Mesothelial cell of epicardium (in vitro differentiated cells): ENCODE measurements around the gene LAG3. TPM values are rescaled to one million over a fixed set of nuclear protein-coding genes. Genes with fewer than 3 reads are reported as not detected.
"Not testable (repeated sequence)": the region's sequence is repeated elsewhere in the genome, so short reads cannot be mapped to it uniquely, and the experiment has no call there.

Experiments
- DNase-seq, 2 experiments: peaks; one replicate each; pipeline ENCODE4 v3.0.0; 2021; ENCODE audit warnings: low spot score in 2 of 2; ENCODE audit not compliant: unreplicated experiment in 2 of 2
- H3K27ac Mint-ChIP-seq: 2 replicates; pipeline ENCODE4 v1.8.0; 2021; ENCODE audit warnings: mixed read lengths
- H3K27me3 Mint-ChIP-seq: 2 replicates; pipeline ENCODE4 v1.8.0; 2021; ENCODE audit warnings: low read depth, mixed read lengths
- H3K36me3 Mint-ChIP-seq: 2 replicates; pipeline ENCODE4 v1.8.0; 2021; ENCODE audit warnings: mixed read lengths
- H3K4me1 Mint-ChIP-seq: 2 replicates; pipeline ENCODE4 v1.8.0; 2021; ENCODE audit warnings: mixed read lengths
- H3K4me3 Mint-ChIP-seq: 2 replicates; pipeline ENCODE4 v1.8.0; 2021; ENCODE audit warnings: mild to moderate bottlenecking, moderate library complexity, mixed read lengths
- H3K9me3 Mint-ChIP-seq: 2 replicates; pipeline ENCODE4 v1.8.0; 2021; ENCODE audit warnings: mixed read lengths
- total RNA-seq: library from RNA; stranded (reverse); gene quantifications from 3 replicates; pipeline ENCODE4 v1.2.1, GENCODE V29; 2021
- TF ChIP-seq, protein P1 (sequence below): fragments of 200-600 bp; sonication (generic); IDR thresholded peaks from one replicate; pipeline ENCODE4 v1.5.0; 2021; ENCODE audit warnings: antibody characterized with exemption; ENCODE audit not compliant: unreplicated experiment

Gene LAG3
- total RNA-seq, 1 donor from 2014 or later: 3.8 TPM

- no peaks in the 10 kb centered on the region for H3K9me3 Mint-ChIP-seq
- H3K36me3 Mint-ChIP-seq: peaks cover 10% of the 10 kb centered on the region
- TF ChIP-seq, protein P1, sequence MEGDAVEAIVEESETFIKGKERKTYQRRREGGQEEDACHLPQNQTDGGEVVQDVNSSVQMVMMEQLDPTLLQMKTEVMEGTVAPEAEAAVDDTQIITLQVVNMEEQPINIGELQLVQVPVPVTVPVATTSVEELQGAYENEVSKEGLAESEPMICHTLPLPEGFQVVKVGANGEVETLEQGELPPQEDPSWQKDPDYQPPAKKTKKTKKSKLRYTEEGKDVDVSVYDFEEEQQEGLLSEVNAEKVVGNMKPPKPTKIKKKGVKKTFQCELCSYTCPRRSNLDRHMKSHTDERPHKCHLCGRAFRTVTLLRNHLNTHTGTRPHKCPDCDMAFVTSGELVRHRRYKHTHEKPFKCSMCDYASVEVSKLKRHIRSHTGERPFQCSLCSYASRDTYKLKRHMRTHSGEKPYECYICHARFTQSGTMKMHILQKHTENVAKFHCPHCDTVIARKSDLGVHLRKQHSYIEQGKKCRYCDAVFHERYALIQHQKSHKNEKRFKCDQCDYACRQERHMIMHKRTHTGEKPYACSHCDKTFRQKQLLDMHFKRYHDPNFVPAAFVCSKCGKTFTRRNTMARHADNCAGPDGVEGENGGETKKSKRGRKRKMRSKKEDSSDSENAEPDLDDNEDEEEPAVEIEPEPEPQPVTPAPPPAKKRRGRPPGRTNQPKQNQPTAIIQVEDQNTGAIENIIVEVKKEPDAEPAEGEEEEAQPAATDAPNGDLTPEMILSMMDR: no peak
- DNase-seq: no peak
- H3K27me3 Mint-ChIP-seq: no peaks in the 10 kb centered on the region
- H3K4me1 Mint-ChIP-seq: peaks cover 5% of the 10 kb centered on the region
- no peak overlapping the region for H3K4me3 Mint-ChIP-seq
- no peak overlapping the region for H3K27ac Mint-ChIP-seq
These were observed 29.5 kb upstream of the LAG3 start for GRCh38 chr12:6742834-6743233.

- DNase-seq, H3K4me1 Mint-ChIP-seq, H3K9me3 Mint-ChIP-seq, H3K27ac Mint-ChIP-seq, H3K4me3 Mint-ChIP-seq, H3K27me3 Mint-ChIP-seq: not testable (repeated sequence)
- peaks cover 15% of the 10 kb centered on the region for H3K36me3 Mint-ChIP-seq
These were observed 29.0 kb upstream of the LAG3 start for GRCh38 chr12:6743300-6743699.

DNA sequence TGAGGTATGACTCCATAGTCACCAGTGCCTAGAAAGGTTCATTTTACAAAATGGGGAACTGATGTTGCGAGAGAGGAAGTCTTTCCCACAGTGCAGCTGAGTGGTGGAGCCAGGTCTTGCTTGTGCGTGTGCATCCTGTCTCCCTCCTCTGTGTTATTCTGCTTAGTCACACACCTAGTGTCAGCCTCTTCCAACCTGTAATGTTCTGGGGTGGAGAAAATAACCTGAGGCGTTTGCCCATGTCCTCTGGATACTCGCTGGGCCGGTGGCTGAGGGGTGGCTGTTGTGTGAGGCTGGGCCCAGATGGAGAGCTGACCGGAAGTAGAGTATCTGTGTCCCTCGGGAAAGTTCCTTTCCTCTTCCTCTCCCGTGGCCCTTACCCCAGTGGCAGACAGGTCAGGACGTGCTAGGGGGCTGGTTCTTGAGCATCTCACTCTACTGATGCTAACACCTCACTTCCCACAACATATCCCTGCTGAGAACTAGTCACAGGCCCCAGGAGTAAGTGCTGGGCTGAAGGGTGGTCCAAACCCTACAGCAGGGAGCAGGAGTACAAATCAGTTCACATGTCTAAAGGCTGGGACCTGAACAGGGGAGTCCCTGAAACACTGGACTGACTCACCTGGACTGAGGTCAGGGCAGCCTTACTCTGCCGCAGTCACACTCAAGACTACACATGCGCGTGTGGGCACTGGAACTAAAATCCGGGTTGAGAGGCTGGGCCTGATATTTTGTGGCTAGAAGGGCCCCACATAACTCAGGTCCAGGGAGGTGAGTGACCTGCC lies 26.4 kb upstream of the LAG3 start:
- no peaks in the 10 kb centered on the region for H3K9me3 Mint-ChIP-seq
- H3K4me1 Mint-ChIP-seq: peaks cover 7% of the 10 kb centered on the region
- H3K27ac Mint-ChIP-seq: peak overlapping the region; percentile 1
- H3K4me3 Mint-ChIP-seq: no peak overlapping the region
- TF ChIP-seq, protein P1: no peak
- DNase-seq: no peak
- no peaks in the 10 kb centered on the region for H3K27me3 Mint-ChIP-seq
- H3K36me3 Mint-ChIP-seq: peaks cover 32% of the 10 kb centered on the region

DNA sequence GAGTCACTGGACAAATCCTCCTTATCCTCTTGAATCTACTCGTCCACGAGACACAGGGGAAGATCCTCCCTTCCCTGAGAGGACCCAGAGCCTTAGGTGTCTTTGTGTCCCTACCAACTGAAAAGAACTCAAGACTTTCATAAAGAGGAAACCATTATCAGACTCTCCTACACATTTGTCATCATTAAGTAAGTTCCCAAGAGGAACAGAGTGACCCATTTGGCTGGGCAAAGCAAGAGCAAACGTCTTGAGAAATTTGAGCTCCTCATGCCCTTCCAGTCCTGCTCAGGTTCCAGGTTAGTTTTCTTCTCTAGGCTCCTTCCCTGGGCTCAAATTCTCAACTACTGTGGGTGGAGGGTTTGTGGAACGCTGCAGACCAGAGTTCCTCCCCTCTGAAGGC lies 25.1 kb upstream of the LAG3 start:
- Mint-ChIP-seq H3K27ac (no peak overlapping the region), H3K27me3 (no peaks in the 10 kb centered on the region), H3K4me3 (no peak overlapping the region), H3K36me3 (peaks cover 32% of the 10 kb centered on the region), H3K9me3 (no peaks in the 10 kb centered on the region), H3K4me1 (peaks cover 14% of the 10 kb centered on the region)
- DNase-seq: no peak
- TF ChIP-seq, protein P1: no peak

- TF ChIP-seq, protein P1: no peak
- H3K4me1 Mint-ChIP-seq: peaks cover 15% of the 10 kb centered on the region
- H3K27ac Mint-ChIP-seq: no peak overlapping the region
- H3K9me3 Mint-ChIP-seq: no peaks in the 10 kb centered on the region
- no peak for DNase-seq
- no peak overlapping the region for H3K4me3 Mint-ChIP-seq
- peaks cover 32% of the 10 kb centered on the region for H3K36me3 Mint-ChIP-seq
- H3K27me3 Mint-ChIP-seq: no peaks in the 10 kb centered on the region
These were observed 23.6 kb upstream of the LAG3 start for GRCh38 chr12:6748761-6749160.

DNA sequence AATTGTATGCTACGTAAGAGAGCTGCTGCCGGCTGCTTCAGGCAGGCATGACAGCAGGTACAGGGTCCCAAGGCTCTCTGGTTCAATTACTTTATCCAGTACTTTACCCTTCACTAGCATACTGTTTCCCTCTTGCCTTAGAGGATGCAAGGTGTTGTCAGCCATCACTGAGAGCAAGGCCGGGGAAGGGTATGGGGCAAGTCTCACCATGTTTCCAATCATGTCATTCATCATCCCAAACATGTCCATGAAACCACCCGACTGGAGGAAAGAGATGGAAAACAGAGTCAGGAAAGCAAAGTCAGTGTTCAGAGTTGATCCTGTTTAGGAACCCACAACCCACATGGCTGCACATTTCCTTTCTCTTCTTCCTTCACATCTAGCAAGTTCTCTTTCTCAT lies 21.8 kb upstream of the LAG3 start:
- H3K27ac Mint-ChIP-seq: no peak overlapping the region
- no peaks in the 10 kb centered on the region for H3K9me3 Mint-ChIP-seq
- no peak for DNase-seq
- TF ChIP-seq, protein P1: no peak
- no peaks in the 10 kb centered on the region for H3K27me3 Mint-ChIP-seq
- H3K4me3 Mint-ChIP-seq: no peak overlapping the region
- peaks cover 31% of the 10 kb centered on the region for H3K36me3 Mint-ChIP-seq
- H3K4me1 Mint-ChIP-seq: peaks cover 24% of the 10 kb centered on the region
